Upper lobe of left lung (tissue), 6 donors: ENCODE measurements around the gene PSME4. TPM values are rescaled to one million over a fixed set of nuclear protein-coding genes. Genes with fewer than 3 reads are reported as not detected.

Experiments used
- ATAC-seq, 2 donors: fragments of 200-7000 bp; cut with Tn5 transposase; one replicate each; pipeline ENCODE4 v1.9.1; 2022; ENCODE audit warnings: mild to moderate bottlenecking in 2 of 2, moderate library complexity in 2 of 2; ENCODE audit not compliant: low FRiP score in 2 of 2
- DNase-seq, 2 donors: peaks; one replicate each; pipeline ENCODE4 v3.0.0-alpha.2; 2019 to 2020
- H3K27ac ChIP-seq, 4 donors: fragments of 200-600 bp; sonication (generic); one replicate each; pipeline ENCODE4 v1.5.1; 2016 to 2019
- H3K27me3 ChIP-seq, 4 donors: fragments of 200-600 bp; sonication (generic); one replicate each; pipeline ENCODE4 v1.5.1; 2017 to 2019
- H3K36me3 ChIP-seq, 4 donors: fragments of 200-600 bp; sonication (generic); one replicate each; pipeline ENCODE4 v1.5.1; 2016 to 2019
- H3K4me1 ChIP-seq, 4 donors: fragments of 200-600 bp; sonication (generic); one replicate each; pipeline ENCODE4 v1.5.1; 2018 to 2019
- H3K4me3 ChIP-seq, 4 donors: fragments of 200-600 bp; sonication (generic); one replicate each; pipeline ENCODE4 v1.5.1; 2017 to 2019; ENCODE audit warnings: mild to moderate bottlenecking in 2 of 4, moderate library complexity in 1 of 4
- H3K9me3 ChIP-seq, 4 donors: fragments of 200-600 bp; sonication (generic); one replicate each; pipeline ENCODE4 v1.5.1; 2018 to 2019
- CTCF ChIP-seq, 6 experiments: fragments of 450-650 bp in 4 of 6; fragments of 200-600 bp in 2 of 6; sonication (generic) in 2 of 6; IDR thresholded peaks; one replicate each; pipeline ENCODE4 v1.5.1; 2016 to 2019; ENCODE audit warnings: antibody characterized with exemption in 6 of 6
- EP300 ChIP-seq, 4 donors: sonication (generic); formaldehyde crosslinking; IDR thresholded peaks; one replicate each; pipeline ENCODE4 v1.5.1; 2017; ENCODE audit warnings: antibody characterized with exemption in 4 of 4, control low read depth in 2 of 4
- POLR2A ChIP-seq, 4 donors: fragments of 450-650 bp; IDR thresholded peaks; one replicate each; pipeline ENCODE4 v1.5.1; 2016 to 2017; ENCODE audit warnings: antibody characterized with exemption in 4 of 4, mild to moderate bottlenecking in 2 of 4
- POLR2AphosphoS5 ChIP-seq, 2 donors: sonication (generic); formaldehyde crosslinking; IDR thresholded peaks; one replicate each; pipeline ENCODE4 v1.5.1; 2017; ENCODE audit warnings: antibody characterized with exemption in 2 of 2
- WGBS, 2 donors: methylation state at CpG; one replicate each; pipeline ENCODE4 v1.1.5; 2017 to 2018; 5-methylcytosine and 5-hydroxymethylcytosine counted together
- total RNA-seq, 6 donors: library from RNA; depleted of rRNA in 4 of 6; stranded (reverse); fragments of >200 nt in 4 of 6; gene quantifications; one replicate each; pipeline versions ENCODE4 v1.1.0 to v1.2.1, GENCODE V29; 2016 to 2021
- donor health status: DM: no; HTN: no; CAD: no; lungs with moderate emphysema.
- donor health status: DM: no; HTN: yes; CAD: no; lungs with severe emphysema.

PSME4 gene
- total RNA-seq, 6 donors from 2014 or later: 39.3 to 80.7 (median 65.1) TPM

- DNase-seq (no peak), ATAC-seq (no peak)
- Histone ChIP-seq H3K4me1 (no peaks in the 10 kb centered on the region), H3K9me3 (no peaks in the 10 kb centered on the region), H3K27me3 (no peaks in the 10 kb centered on the region), H3K4me3 (no peak overlapping the region), H3K36me3 (peaks cover 15 to 60% (median 23%) of the 10 kb centered on the region in 4 donors), H3K27ac (no peak overlapping the region)
- no peak for TF ChIP-seq CTCF (IDR thresholded peaks at IDR 0.05)
- no peak for TF ChIP-seq POLR2AphosphoS5 (IDR thresholded peaks at IDR 0.05)
- no peak for TF ChIP-seq POLR2A (IDR thresholded peaks at IDR 0.05)
- no peak for TF ChIP-seq EP300 (IDR thresholded peaks at IDR 0.05)
- WGBS, 2 donors: 90 to 95% methylated on average over 4 of the region's 4 CpGs
Observed at GRCh38 chr2:53911434-53912189, 59.2 kb downstream of the PSME4 start.

DNA sequence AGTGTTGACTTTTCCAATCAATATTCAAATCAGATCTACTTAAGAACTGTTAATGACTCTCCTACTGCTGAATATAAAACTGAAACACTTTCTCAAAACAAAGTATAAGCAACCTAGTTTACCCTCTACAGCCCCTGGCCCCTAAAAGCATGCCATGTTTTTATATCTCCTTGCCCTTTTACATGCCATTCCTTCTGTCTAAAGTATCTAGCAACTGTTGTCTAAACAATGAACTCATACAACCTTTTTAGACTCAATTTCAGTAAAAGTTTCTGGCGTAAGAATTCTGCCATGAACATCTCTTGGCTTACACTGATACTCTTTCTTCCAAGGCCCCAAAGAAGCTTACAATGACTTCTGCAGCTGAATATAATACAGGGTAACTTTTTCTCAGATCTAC lies 63.2 kb downstream of the PSME4 start:
- ATAC-seq (no peak), DNase-seq (no peak)
- H3K27me3 ChIP-seq: no peaks in the 10 kb centered on the region
- no peak overlapping the region for H3K4me3 ChIP-seq
- H3K4me1 ChIP-seq: no peaks in the 10 kb centered on the region
- H3K27ac ChIP-seq: no peak overlapping the region
- 92 to 97% methylated on average over 1 of the region's 1 CpG for WGBS, 2 donors
- H3K36me3 ChIP-seq: peaks cover 21 to 77% (median 45%) of the 10 kb centered on the region in 4 donors
- TF ChIP-seq POLR2A (IDR thresholded peaks at IDR 0.05) (no peak), POLR2AphosphoS5 (IDR thresholded peaks at IDR 0.05) (no peak), EP300 (IDR thresholded peaks at IDR 0.05) (no peak), CTCF (IDR thresholded peaks at IDR 0.05) (no peak)
- no peaks in the 10 kb centered on the region for H3K9me3 ChIP-seq

- Histone ChIP-seq H3K9me3 (no peaks in the 10 kb centered on the region), H3K27me3 (no peaks in the 10 kb centered on the region), H3K27ac (no peak overlapping the region), H3K4me1 (no peaks in the 10 kb centered on the region), H3K4me3 (no peak overlapping the region), H3K36me3 (peaks cover 32 to 96% (median 61%) of the 10 kb centered on the region in 4 donors)
- DNase-seq (no peak), ATAC-seq (no peak)
- no peak for TF ChIP-seq POLR2AphosphoS5 (IDR thresholded peaks at IDR 0.05)
- TF ChIP-seq POLR2A (IDR thresholded peaks at IDR 0.05): no peak
- no peak for TF ChIP-seq CTCF (IDR thresholded peaks at IDR 0.05)
- no peak for TF ChIP-seq EP300 (IDR thresholded peaks at IDR 0.05)
- 98 to 100% methylated on average over 9 of the region's 9 CpGs for WGBS, 2 donors
Observed at GRCh38 chr2:53905396-53905795, 65.4 kb downstream of the PSME4 start.

DNA sequence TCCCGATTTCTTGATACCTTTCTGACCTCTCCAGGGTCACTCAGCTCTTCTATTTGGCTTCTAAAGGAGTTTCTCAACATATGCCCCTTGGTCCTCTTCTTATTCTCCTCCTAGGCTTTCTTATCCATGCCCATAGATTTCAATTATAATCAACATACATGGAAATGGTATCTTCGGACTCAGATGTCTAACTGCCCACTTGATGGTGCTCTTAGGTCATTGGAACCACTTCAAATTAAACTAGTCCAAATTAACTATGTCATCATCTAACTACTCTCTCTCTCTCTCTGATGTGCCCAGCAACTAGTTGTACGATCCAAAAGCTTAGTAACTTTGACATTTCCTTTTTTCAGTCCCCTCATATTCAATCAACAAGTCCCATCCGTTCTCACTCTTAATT lies 67.8 kb downstream of the PSME4 start:
- no peak for ATAC-seq

More for the DNA sequence above, 67.8 kb downstream of the PSME4 start:
- Histone ChIP-seq H3K9me3 (no peaks in the 10 kb centered on the region), H3K36me3 (peaks cover 29 to 99% (median 73%) of the 10 kb centered on the region in 4 donors), H3K4me1 (no peaks in the 10 kb centered on the region), H3K27ac (no peak overlapping the region), H3K4me3 (no peak overlapping the region), H3K27me3 (no peaks in the 10 kb centered on the region)
- WGBS, 2 donors: 72 to 87% methylated on average over 4 of the region's 4 CpGs
- DNase-seq: no peak
- TF ChIP-seq POLR2A (IDR thresholded peaks at IDR 0.05) (no peak), CTCF (IDR thresholded peaks at IDR 0.05) (no peak), POLR2AphosphoS5 (IDR thresholded peaks at IDR 0.05) (no peak), EP300 (IDR thresholded peaks at IDR 0.05) (no peak)
